EH (cell line): Measurements from ENCODE around the gene YWHAE.
A peak's percentile ranks its signal among the peaks of the same experiment; 100 is the strongest.
"Not testable (repeated sequence)": the region's sequence is repeated elsewhere in the genome, so short reads cannot be mapped to it uniquely, and the experiment has no call there.

Experiments used
- DNase-seq: peaks from one replicate; pipeline ENCODE4 v3.0.0-alpha.2; 2015; ENCODE audit warnings: low read depth

Gene YWHAE

GRCh38 chr17:1325766-1326165 is 74.3 kb downstream of the YWHAE start:
- DNase-seq, result no peak

GRCh38 chr17:1324201-1324771 is 75.7 kb downstream of the YWHAE start:
- DNase-seq, result no peak

- DNase-seq, result peak; percentile 18
These were observed 76.7 kb downstream of the YWHAE start for GRCh38 chr17:1323336-1323735.

GRCh38 chr17:1322480-1322879 is 77.5 kb downstream of the YWHAE start:
- no peak for DNase-seq

- DNase-seq, result no peak
These were observed 78.0 kb downstream of the YWHAE start for GRCh38 chr17:1322014-1322428.

- no peak for DNase-seq
These were observed 84.1 kb downstream of the YWHAE start for GRCh38 chr17:1315891-1316403.

- DNase-seq, result no peak
These were observed 84.6 kb downstream of the YWHAE start for GRCh38 chr17:1315409-1315808.

- DNase-seq, result no peak
These were observed 86.6 kb downstream of the YWHAE start for GRCh38 chr17:1313270-1314005.

GRCh38 chr17:1312261-1312870 is 87.7 kb downstream of the YWHAE start:
- DNase-seq, result no peak

GRCh38 chr17:1307829-1308228 is 92.2 kb downstream of the YWHAE start:
- not testable (repeated sequence) for DNase-seq

GRCh38 chr17:1304962-1305563 is 95.0 kb downstream of the YWHAE start:
- DNase-seq, result no peak

GRCh38 chr17:1304522-1304921 is 95.5 kb downstream of the YWHAE start:
- DNase-seq, result no peak

GRCh38 chr17:1302761-1303160 is 97.3 kb downstream of the YWHAE start:
- DNase-seq, result no peak

GRCh38 chr17:1301546-1301945 is 98.5 kb downstream of the YWHAE start:
- no peak for DNase-seq

GRCh38 chr17:1300371-1300905 is 99.6 kb downstream of the YWHAE start:
- DNase-seq, result no peak

GRCh38 chr17:1299552-1300370 is 100.3 kb downstream of the YWHAE start:
- no peak for DNase-seq

- peak; percentile 14 for DNase-seq
These were observed 101.4 kb downstream of the YWHAE start for GRCh38 chr17:1298606-1299005.
